Measurements from ENCODE around the gene CLPSL1. TPM values are rescaled to one million over a fixed set of nuclear protein-coding genes. Genes with fewer than 3 reads are reported as not detected.

Gene CLPSL1
- total and polyA plus RNA-seq, 2 donors (not counting 3 experiments of a cell fraction or from before 2014, with no cell fraction given): not detected

DNA sequence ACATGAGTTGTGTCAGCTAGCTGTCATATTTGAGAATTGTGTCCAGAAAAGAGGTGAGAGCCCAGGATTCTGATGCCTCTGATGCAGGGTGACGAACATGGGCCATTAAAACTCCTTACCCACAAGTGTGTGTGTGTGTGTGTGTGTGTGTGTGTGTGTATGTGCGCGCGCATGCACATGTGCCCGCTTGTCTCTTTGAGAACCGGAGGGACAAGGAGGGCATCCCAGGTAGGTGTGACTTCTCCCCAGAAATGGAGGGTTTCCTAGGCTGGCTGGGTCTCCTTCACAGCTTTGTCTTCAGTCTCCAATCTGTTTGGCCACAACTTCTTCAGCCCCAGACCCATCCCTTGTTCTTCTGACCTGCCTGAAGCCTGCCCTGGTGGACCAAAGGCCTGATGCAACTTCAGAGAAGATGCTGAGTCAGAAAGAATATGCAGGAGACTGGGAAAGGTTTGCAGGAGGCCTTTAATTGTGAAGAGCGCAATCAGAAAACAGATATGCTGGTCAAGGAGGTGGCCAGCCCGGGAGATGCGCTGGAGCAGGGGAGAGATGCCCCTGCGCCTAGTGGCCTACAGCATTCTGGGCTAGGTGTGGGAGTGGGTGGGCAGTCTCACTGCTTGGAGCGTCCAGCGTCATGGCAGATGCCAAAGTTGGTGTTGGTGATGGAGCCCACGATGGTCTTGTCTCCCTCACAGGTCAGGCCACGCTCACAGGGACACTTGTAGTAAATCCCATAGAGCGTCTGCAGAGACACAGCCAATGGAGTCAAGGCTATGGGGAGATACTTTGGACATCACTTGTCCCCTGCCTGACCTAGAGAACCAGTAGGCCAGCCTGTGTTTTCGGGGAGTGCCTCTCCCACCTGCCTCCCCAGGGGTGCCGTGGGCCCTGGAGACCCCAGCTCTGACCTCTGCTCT lies 14.0 kb downstream of the CLPSL1 start:
- H3K9me1 ChIP-seq (replicated peaks; ENCODE audit: control insufficient read depth, extremely low read depth, insufficient read depth, low read length): no peaks in the 10 kb centered on the region
- no peak for TF ChIP-seq FOS (IDR thresholded peaks at IDR 0.05; ENCODE audit: borderline replicate concordance, insufficient read depth, low read length)
- no peak for TF ChIP-seq EZH2 (IDR thresholded peaks at IDR 0.05; ENCODE audit: borderline replicate concordance, low read depth, low read length, severe bottlenecking)
- TF ChIP-seq GATA2 (IDR thresholded peaks at IDR 0.05; ENCODE audit: insufficient read depth, insufficient read length, low read depth, low read length): no peak
- TF ChIP-seq JUN (IDR thresholded peaks at IDR 0.05; ENCODE audit: borderline replicate concordance, insufficient read depth, insufficient read length, low read depth): no peak
- TF ChIP-seq, protein P1, sequence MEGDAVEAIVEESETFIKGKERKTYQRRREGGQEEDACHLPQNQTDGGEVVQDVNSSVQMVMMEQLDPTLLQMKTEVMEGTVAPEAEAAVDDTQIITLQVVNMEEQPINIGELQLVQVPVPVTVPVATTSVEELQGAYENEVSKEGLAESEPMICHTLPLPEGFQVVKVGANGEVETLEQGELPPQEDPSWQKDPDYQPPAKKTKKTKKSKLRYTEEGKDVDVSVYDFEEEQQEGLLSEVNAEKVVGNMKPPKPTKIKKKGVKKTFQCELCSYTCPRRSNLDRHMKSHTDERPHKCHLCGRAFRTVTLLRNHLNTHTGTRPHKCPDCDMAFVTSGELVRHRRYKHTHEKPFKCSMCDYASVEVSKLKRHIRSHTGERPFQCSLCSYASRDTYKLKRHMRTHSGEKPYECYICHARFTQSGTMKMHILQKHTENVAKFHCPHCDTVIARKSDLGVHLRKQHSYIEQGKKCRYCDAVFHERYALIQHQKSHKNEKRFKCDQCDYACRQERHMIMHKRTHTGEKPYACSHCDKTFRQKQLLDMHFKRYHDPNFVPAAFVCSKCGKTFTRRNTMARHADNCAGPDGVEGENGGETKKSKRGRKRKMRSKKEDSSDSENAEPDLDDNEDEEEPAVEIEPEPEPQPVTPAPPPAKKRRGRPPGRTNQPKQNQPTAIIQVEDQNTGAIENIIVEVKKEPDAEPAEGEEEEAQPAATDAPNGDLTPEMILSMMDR (IDR thresholded peaks at IDR 0.05; ENCODE audit: extremely low read depth in 1 of 2, insufficient read depth in 1 of 2, low read depth in 1 of 2, low read length in 2 of 2): no peak
- no peak for TF ChIP-seq POLR2A (IDR thresholded peaks at IDR 0.05; ENCODE audit: low read depth, low read length)
- no peaks in the 10 kb centered on the region for H4K20me1 ChIP-seq (replicated peaks; ENCODE audit: control insufficient read depth, extremely low read depth, insufficient read depth, low read length)
- H3K4me1 ChIP-seq (ENCODE audit: control insufficient read depth, extremely low read depth, insufficient read depth, low read length): no peaks in the 10 kb centered on the region
- dilution Hi-C loops (cut with MboI; ENCODE audit: extremely low pct_ligation_motif_present, low sequenced_read_pairs) (no loop called here), intact Hi-C loops (cut with micrococcal nuclease) (no loop called here)
- no peak overlapping the region for H3K9ac ChIP-seq (replicated peaks; ENCODE audit: extremely low read depth, insufficient read depth, low read length)
- H3K4me2 ChIP-seq (ENCODE audit: insufficient read depth, low read length): no peak overlapping the region
- DNase-seq (ENCODE audit: low read depth, low spot score): no peak
- H3K27ac ChIP-seq (ENCODE audit: insufficient read depth, low read depth, low read length): no peak overlapping the region
- no peak for FAIRE-seq
- H3K36me3 ChIP-seq (ENCODE audit: control insufficient read depth in 2 of 2, extremely low read depth in 1 of 2, insufficient read depth in 2 of 2, low read length in 2 of 2): no peaks in the 10 kb centered on the region
- ChIA-PET POLR2A (no interaction called here), CTCF (interaction anchor here (1.2 kb wide), 1 partner anchor 9 kb away, joined by 3 read pairs; no protein-coding TSS in a partner anchor)
- peaks cover 0 to 1% of the 10 kb centered on the region in 2 experiments for H3K27me3 ChIP-seq (ENCODE audit: control insufficient read depth in 2 of 2, insufficient read depth in 2 of 2, low read length in 2 of 2)
- no peaks in the 10 kb centered on the region for H3K9me3 ChIP-seq (replicated peaks; ENCODE audit: control insufficient read depth, insufficient read depth, low read length)
- no TSS peak for BruUV-seq (replicated peaks)
- H2AFZ ChIP-seq (ENCODE audit: low read depth, low read length): no peak overlapping the region
- H3K4me3 ChIP-seq (replicated peaks in 1 of 3; ENCODE audit: insufficient read depth in 1 of 3, low read depth in 1 of 3, low read length in 3 of 3): no peak overlapping the region
- no peaks in the 10 kb centered on the region for H3K79me2 ChIP-seq (ENCODE audit: control insufficient read depth, insufficient read depth, low read length)
